Nucleus accumbens (tissue), 56 donors: Measurements from ENCODE around the gene APIP.

Experiments
- DNase-seq, 56 donors: peaks; one replicate each; lab custom pipeline; 2025; lab: John Stamatoyannopoulos, UW

The APIP gene

GRCh38 chr11:34916015-34916842 is at the start of gene APIP, which contains the start of gene PDHX:
APIP (minus strand) TSS chr11:34916379; CDS start chr11:34916284, 95 bp downstream.
PDHX (plus strand) TSS chr11:34916618; CDS start chr11:34916656, 38 bp downstream.
- peak; percentile 60 to 98 (median 94) for DNase-seq

- no peak for DNase-seq
These were observed 48.6 kb upstream of the APIP start for GRCh38 chr11:34964610-34965331.

GRCh38 chr11:34963351-34963750 is 47.2 kb upstream of the APIP start:
- no peak for DNase-seq

GRCh38 chr11:34962034-34962433 is 45.9 kb upstream of the APIP start:
- no peak for DNase-seq

- peak in 12 of 56 donors; percentile 0 to 43 (median 5) for DNase-seq
These were observed 44.1 kb upstream of the APIP start for GRCh38 chr11:34960277-34960676.

- DNase-seq = no peak
These were observed 43.6 kb upstream of the APIP start for GRCh38 chr11:34959770-34960169.

GRCh38 chr11:34957606-34958005 is 41.4 kb upstream of the APIP start:
- no peak for DNase-seq

GRCh38 chr11:34957206-34957605 is 41.0 kb upstream of the APIP start:
- DNase-seq = no peak

- DNase-seq = no peak
These were observed 37.8 kb upstream of the APIP start for GRCh38 chr11:34953955-34954354.

- no peak for DNase-seq
These were observed 32.5 kb upstream of the APIP start for GRCh38 chr11:34948696-34949095.

- DNase-seq = no peak
These were observed 28.5 kb upstream of the APIP start for GRCh38 chr11:34944692-34945091.

- no peak for DNase-seq
These were observed 25.5 kb upstream of the APIP start for GRCh38 chr11:34941688-34942087.

- DNase-seq = no peak
These were observed 24.0 kb upstream of the APIP start for GRCh38 chr11:34940026-34940677.

GRCh38 chr11:34938611-34939010 is 22.4 kb upstream of the APIP start:
- DNase-seq = no peak

GRCh38 chr11:34936945-34937629 is 20.9 kb upstream of the APIP start:
- no peak for DNase-seq

- no peak for DNase-seq
These were observed 13.9 kb upstream of the APIP start for GRCh38 chr11:34929794-34930763.

GRCh38 chr11:34928960-34929680 is 12.9 kb upstream of the APIP start:
- DNase-seq = no peak

- no peak for DNase-seq
These were observed 12.2 kb upstream of the APIP start for GRCh38 chr11:34928268-34928959.
